ENCODE results near the gene ANKRD40. TPM values are rescaled to one million over a fixed set of nuclear protein-coding genes. Genes with fewer than 3 reads are reported as not detected.

ANKRD40 gene, protein sequence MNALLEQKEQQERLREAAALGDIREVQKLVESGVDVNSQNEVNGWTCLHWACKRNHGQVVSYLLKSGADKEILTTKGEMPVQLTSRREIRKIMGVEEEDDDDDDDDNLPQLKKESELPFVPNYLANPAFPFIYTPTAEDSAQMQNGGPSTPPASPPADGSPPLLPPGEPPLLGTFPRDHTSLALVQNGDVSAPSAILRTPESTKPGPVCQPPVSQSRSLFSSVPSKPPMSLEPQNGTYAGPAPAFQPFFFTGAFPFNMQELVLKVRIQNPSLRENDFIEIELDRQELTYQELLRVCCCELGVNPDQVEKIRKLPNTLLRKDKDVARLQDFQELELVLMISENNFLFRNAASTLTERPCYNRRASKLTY
- total RNA-seq: 18.9 and 25.5 TPM in 2 replicates

GRCh38 chr17:50707289-50708049 is at the start of gene ANKRD40:
Gene ANKRD40, minus strand, starts transcription at chr17:50707914. Its CDS starts 260 bp downstream, at chr17:50707654.

GRCh38 chr17:50719144-50719923 is 11.6 kb upstream of the ANKRD40 start, which contains the start of gene LUC7L3:
Gene LUC7L3, plus strand, starts transcription at chr17:50719603. Its CDS starts 130 bp downstream, at chr17:50719733.

Other genes starting within 250 kb of the ANKRD40 start
- not detected in 2 replicates for gene CHAD, start 239.0 kb downstream of the ANKRD40 start, total RNA-seq
- gene RSAD1, start 229.1 kb downstream of the ANKRD40 start, total RNA-seq: 9.8 and 16.6 TPM in 2 replicates
- gene MYCBPAP, start 199.5 kb downstream of the ANKRD40 start, total RNA-seq: 0.43 and 1.6 TPM in 2 replicates
- not detected in 2 replicates for gene EPN3, start 175.2 kb downstream of the ANKRD40 start, total RNA-seq
- 56.9 and 59.6 TPM in 2 replicates for gene SPATA20, start 160.7 kb downstream of the ANKRD40 start, total RNA-seq
- under 0.01 and 0.37 TPM in 2 replicates for gene CACNA1G, start 147.2 kb downstream of the ANKRD40 start, total RNA-seq
- gene ABCC3, start 73.0 kb downstream of the ANKRD40 start, total RNA-seq: 17.1 and 23.8 TPM in 2 replicates
- gene LUC7L3, start 11.7 kb upstream of the ANKRD40 start, total RNA-seq: 17.4 and 23.1 TPM in 2 replicates
- gene ANKRD40CL, start 59.6 kb upstream of the ANKRD40 start, total RNA-seq: not detected in 2 replicates
- gene WFIKKN2, start 127.7 kb upstream of the ANKRD40 start, total RNA-seq: under 0.01 and 0.09 TPM in 2 replicates
- 7.8 and 11.7 TPM in 2 replicates for gene TOB1, start 158.4 kb upstream of the ANKRD40 start, total RNA-seq